Activated CD4-positive, alpha-beta T cell treated with anti-CD3 and anti-CD28 coated beads for 24 hours (primary cell): ENCODE data around the gene ANXA6.

Experiments used
- DNase-seq, 2 donors: peaks; one replicate each; pipeline ENCODE4 v3.0.0-alpha.2; 2020; ENCODE audit warnings: low read depth in 2 of 2

The ANXA6 gene

GRCh38 chr5:151064916-151065499, 92.6 kb downstream of the ANXA6 start:
- no peak for DNase-seq

GRCh38 chr5:151063142-151063989, 94.2 kb downstream of the ANXA6 start:
- DNase-seq, result no peak

- no peak for DNase-seq
These were observed 95.0 kb downstream of the ANXA6 start for GRCh38 chr5:151062405-151063141.

GRCh38 chr5:151060742-151061141, 96.8 kb downstream of the ANXA6 start:
- no peak for DNase-seq

- no peak for DNase-seq
These were observed 98.6 kb downstream of the ANXA6 start for GRCh38 chr5:151058891-151059489.

GRCh38 chr5:151058301-151058700, 99.3 kb downstream of the ANXA6 start:
- DNase-seq, result no peak

GRCh38 chr5:151056379-151057325, 100.9 kb downstream of the ANXA6 start:
- DNase-seq, result no peak

GRCh38 chr5:151055336-151055735, 102.2 kb downstream of the ANXA6 start:
- no peak for DNase-seq

- DNase-seq, result no peak
These were observed 102.9 kb downstream of the ANXA6 start for GRCh38 chr5:151054709-151055108.

GRCh38 chr5:151053796-151054462, 103.7 kb downstream of the ANXA6 start:
- no peak for DNase-seq

- no peak for DNase-seq
These were observed 104.7 kb downstream of the ANXA6 start for GRCh38 chr5:151052836-151053235.

GRCh38 chr5:151051931-151052608, 105.5 kb downstream of the ANXA6 start:
- DNase-seq, result no peak

GRCh38 chr5:151051066-151051930, 106.3 kb downstream of the ANXA6 start:
- DNase-seq, result peak; percentile 54 to 60
